Lung (tissue), 12 donors: ENCODE results near the gene ATP6V1G3. TPM values are rescaled to one million over a fixed set of nuclear protein-coding genes. Genes with fewer than 3 reads are reported as not detected.

ENCODE experiments used
- ATAC-seq: fragments of 200-7000 bp; cut with Tn5 transposase; one replicate; pipeline ENCODE4 v1.9.1; 2020; ENCODE audit warnings: moderate number of reproducible peaks; ENCODE audit not compliant: insufficient read depth, low FRiP score
- DNase-seq, 3 donors: peaks; one replicate each; pipeline ENCODE4 v3.0.0-alpha.2; 2013 to 2017
- H3K27ac ChIP-seq, 2 donors: one replicate each; pipeline ENCODE4 v1.5.1; 2013; ENCODE audit warnings: mild to moderate bottlenecking in 2 of 2, moderate library complexity in 2 of 2, control low read depth in 1 of 2, inconsistent platforms in 1 of 2, low read depth in 1 of 2, low read length in 1 of 2
- H3K27me3 ChIP-seq, 3 donors: one replicate each; pipeline ENCODE4 v1.5.1; 2013; ENCODE audit warnings: low read length in 2 of 3; ENCODE audit not compliant: control insufficient read depth in 3 of 3, insufficient read depth in 3 of 3
- H3K36me3 ChIP-seq, 4 donors: one replicate each; pipeline ENCODE4 v1.5.1; 2013; ENCODE audit warnings: low read length in 4 of 4, mild to moderate bottlenecking in 1 of 4, moderate library complexity in 1 of 4; ENCODE audit not compliant: control insufficient read depth in 4 of 4, insufficient read depth in 4 of 4
- H3K4me1 ChIP-seq, 5 donors: one replicate each; pipeline ENCODE4 v1.5.1; 2013; ENCODE audit warnings: low read length in 5 of 5, mild to moderate bottlenecking in 2 of 5, moderate library complexity in 1 of 5; ENCODE audit not compliant: control insufficient read depth in 5 of 5, insufficient read depth in 5 of 5
- H3K4me3 ChIP-seq: one replicate; pipeline ENCODE4 v1.5.1; 2013; ENCODE audit warnings: mild to moderate bottlenecking, control low read depth, moderate library complexity
- H3K9ac ChIP-seq, 2 donors: one replicate each; pipeline ENCODE4 v1.5.1; 2013; ENCODE audit warnings: low read length in 2 of 2, control low read depth in 1 of 2; ENCODE audit not compliant: insufficient read depth in 1 of 2
- H3K9me3 ChIP-seq, 4 donors: one replicate each; pipeline ENCODE4 v1.5.1; 2013; ENCODE audit warnings: low read length in 3 of 4, mild to moderate bottlenecking in 1 of 4, moderate library complexity in 1 of 4; ENCODE audit not compliant: control insufficient read depth in 4 of 4, insufficient read depth in 3 of 4
- WGBS, 2 donors: extraction: QIAGEN DNeasy Blood & Tissue Kit; methylation state at CpG; one replicate each; pipeline ENCODE4 v1.1.7; 2013; 5-methylcytosine and 5-hydroxymethylcytosine counted together
- polyA plus RNA-seq, 2 donors: library from polyadenylated mRNA; stranded (reverse); fragments of 200-250 nt; gene quantifications; one replicate each; pipeline ENCODE4 v1.2.1, GENCODE V29; 2013
- total RNA-seq, 2 donors: library from RNA; depleted of rRNA in 1 of 2; stranded (reverse); fragments of >200 nt in 1 of 2; gene quantifications; one replicate each; pipeline ENCODE4 v1.2.1, GENCODE V29; 2014 to 2021
- TF ChIP-seq, protein P1 (sequence below): IDR thresholded peaks from 2 replicates; pipeline ENCODE4 v1.5.1; 2012; ENCODE audit warnings: mild to moderate bottlenecking; ENCODE audit errors: control extremely low read depth, extremely low read depth
- donor health status: control.
- donor health status: control.
- donor health status: Bipolar disorder and iron deficiency.
- donor health status: healthy.
- donor health status: DM: yes; HTN: yes; CAD: no.

Gene ATP6V1G3
- total and polyA plus RNA-seq, 4 donors: not detected

DNA sequence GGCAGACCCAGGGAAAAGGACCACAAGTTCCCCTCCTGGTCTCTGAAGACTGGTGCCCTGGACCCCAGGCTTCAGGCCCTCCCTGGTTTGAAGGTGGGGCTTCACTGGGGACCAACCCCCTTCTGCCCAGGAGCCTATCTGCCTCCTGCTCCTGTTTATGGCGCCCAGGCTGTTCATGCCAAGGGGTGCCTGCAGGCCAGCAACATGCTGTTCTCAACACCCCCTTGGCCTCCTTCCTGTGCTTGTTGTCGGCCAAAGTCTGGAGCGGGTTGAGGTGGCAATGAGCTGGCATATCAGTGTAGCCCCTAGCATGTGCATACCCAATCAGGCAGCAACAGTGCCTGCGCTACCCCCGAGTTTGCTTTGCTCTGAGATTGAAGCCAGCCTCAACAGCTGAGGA is 46.3 kb downstream of the ATP6V1G3 start:
- H3K27me3 ChIP-seq: no peaks in the 10 kb centered on the region
- H3K36me3 ChIP-seq: no peaks in the 10 kb centered on the region
- no peak overlapping the region for H3K27ac ChIP-seq
- no peaks in the 10 kb centered on the region for H3K9me3 ChIP-seq
- no peak overlapping the region for H3K4me3 ChIP-seq
- no peak for ATAC-seq
- H3K4me1 ChIP-seq: no peaks in the 10 kb centered on the region
- WGBS, 2 donors: 96 to 97% methylated on average over 5 of the region's 5 CpGs
- H3K9ac ChIP-seq: no peak overlapping the region
- TF ChIP-seq, protein P1, sequence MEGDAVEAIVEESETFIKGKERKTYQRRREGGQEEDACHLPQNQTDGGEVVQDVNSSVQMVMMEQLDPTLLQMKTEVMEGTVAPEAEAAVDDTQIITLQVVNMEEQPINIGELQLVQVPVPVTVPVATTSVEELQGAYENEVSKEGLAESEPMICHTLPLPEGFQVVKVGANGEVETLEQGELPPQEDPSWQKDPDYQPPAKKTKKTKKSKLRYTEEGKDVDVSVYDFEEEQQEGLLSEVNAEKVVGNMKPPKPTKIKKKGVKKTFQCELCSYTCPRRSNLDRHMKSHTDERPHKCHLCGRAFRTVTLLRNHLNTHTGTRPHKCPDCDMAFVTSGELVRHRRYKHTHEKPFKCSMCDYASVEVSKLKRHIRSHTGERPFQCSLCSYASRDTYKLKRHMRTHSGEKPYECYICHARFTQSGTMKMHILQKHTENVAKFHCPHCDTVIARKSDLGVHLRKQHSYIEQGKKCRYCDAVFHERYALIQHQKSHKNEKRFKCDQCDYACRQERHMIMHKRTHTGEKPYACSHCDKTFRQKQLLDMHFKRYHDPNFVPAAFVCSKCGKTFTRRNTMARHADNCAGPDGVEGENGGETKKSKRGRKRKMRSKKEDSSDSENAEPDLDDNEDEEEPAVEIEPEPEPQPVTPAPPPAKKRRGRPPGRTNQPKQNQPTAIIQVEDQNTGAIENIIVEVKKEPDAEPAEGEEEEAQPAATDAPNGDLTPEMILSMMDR: no peak
- DNase-seq: no peak

DNA sequence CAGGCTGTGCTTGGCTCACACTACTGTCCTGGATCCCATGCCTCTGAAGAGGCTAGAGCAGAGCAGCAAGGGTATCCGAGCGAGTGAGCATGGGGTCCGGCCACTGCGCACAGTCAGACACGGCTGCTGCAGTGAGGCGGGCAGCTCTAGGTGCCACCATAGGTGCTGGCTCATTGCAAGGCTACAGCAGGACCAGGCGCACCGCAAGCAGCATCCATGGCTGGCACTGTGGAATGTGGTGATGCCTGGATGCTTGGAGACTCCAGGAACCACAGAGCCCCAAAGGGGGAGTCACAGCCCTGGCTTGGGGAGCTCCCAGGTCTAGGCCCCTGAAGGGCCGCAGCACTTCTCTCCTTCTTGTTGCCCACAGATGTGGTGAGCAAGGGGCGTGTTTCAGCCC is 47.2 kb downstream of the ATP6V1G3 start:
- no peaks in the 10 kb centered on the region for H3K27me3 ChIP-seq
- no peaks in the 10 kb centered on the region for H3K4me1 ChIP-seq
- no peaks in the 10 kb centered on the region for H3K9me3 ChIP-seq
- WGBS, 2 donors: 97 to 98% methylated on average over 10 of the region's 10 CpGs
- ATAC-seq (no peak), DNase-seq (no peak)
- H3K27ac ChIP-seq: no peak overlapping the region
- no peak overlapping the region for H3K9ac ChIP-seq
- TF ChIP-seq, protein P1: no peak
- no peak overlapping the region for H3K4me3 ChIP-seq
- no peaks in the 10 kb centered on the region for H3K36me3 ChIP-seq

DNA sequence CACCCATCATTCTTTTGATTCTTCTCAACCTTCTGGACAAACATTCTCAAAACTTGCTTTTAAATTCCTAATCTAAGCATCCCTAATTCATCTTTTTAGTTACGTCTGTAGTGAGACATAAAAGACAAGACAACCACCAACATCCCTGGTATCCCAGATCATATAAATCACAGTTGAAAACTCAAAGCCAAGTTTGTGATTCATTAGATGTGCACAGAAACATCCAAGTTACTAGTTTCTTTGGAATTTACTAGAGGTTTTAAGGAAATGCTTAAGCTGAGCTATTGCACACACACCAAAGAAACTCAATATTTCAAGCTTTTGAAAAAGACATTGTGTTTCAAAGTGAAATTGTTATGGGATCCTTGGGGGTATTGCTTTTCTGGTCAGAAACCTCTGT is 47.6 kb downstream of the ATP6V1G3 start:
- Histone ChIP-seq H3K9ac (no peak overlapping the region), H3K27ac (no peak overlapping the region), H3K4me3 (no peak overlapping the region), H3K36me3 (no peaks in the 10 kb centered on the region), H3K9me3 (no peaks in the 10 kb centered on the region), H3K27me3 (no peaks in the 10 kb centered on the region), H3K4me1 (no peaks in the 10 kb centered on the region)
- 88 to 98% methylated on average over 1 of the region's 1 CpG for WGBS, 2 donors
- DNase-seq (no peak), ATAC-seq (peak; percentile 24)
- TF ChIP-seq, protein P1: no peak

DNA sequence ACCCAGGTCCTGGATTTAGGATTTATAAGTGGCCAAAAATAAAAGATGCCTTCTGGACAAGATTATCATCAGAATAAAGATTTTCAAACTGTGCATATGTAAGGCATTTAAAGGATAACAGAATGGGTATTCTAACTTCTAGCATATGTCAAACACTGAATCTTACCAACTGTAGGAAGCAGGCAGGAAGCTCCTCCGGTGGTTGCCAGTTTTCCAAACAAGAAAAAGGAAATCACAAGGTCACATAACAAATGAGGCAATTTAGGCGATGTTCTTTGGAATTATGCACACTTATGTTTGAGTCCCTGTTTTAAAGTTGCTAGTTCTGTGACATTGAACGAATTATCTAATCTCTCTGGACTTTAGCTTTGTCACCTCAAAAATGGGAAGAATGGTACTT is 48.9 kb downstream of the ATP6V1G3 start:
- ATAC-seq: no peak
- TF ChIP-seq, protein P1: no peak
- Histone ChIP-seq H3K27me3 (no peaks in the 10 kb centered on the region), H3K9me3 (no peaks in the 10 kb centered on the region), H3K9ac (no peak overlapping the region), H3K4me1 (no peaks in the 10 kb centered on the region), H3K27ac (no peak overlapping the region), H3K36me3 (no peaks in the 10 kb centered on the region), H3K4me3 (no peak overlapping the region)
- DNase-seq: no peak
- 48 to 63% methylated on average over 3 of the region's 3 CpGs for WGBS, 2 donors
